ENCODE results near the gene ALPK3. TPM values are rescaled to one million over a fixed set of nuclear protein-coding genes. Genes with fewer than 3 reads are reported as not detected.

ALPK3 gene
- total and polyA plus RNA-seq, 9 of the 15 experiments (the other 6 are each of a cell fraction or from before 2014, with no cell fraction given), result 0.04 to 1.0 (median 0.07) TPM; not detected in 2

GRCh38 chr15:84847382-84847781 is 30.2 kb downstream of the ALPK3 start (continued):
- TF ChIP-seq RHOXF2B (CRISPR knock-in tag; conservative IDR thresholded peaks at IDR 0.05) (no peak), HES1 (IDR thresholded peaks at IDR 0.05; ENCODE audit: low read depth) (no peak), ZNF184 (CRISPR knock-in tag; IDR thresholded peaks at IDR 0.05) (no peak), XRCC4 (IDR thresholded peaks at IDR 0.05; ENCODE audit: extremely low read depth, insufficient read depth, insufficient read length) (no peak), DIDO1 (tag; IDR thresholded peaks at IDR 0.05; ENCODE audit: low read depth) (no peak), TSHZ1 (CRISPR knock-in tag; IDR thresholded peaks at IDR 0.05) (no peak), KLF13 (tag; IDR thresholded peaks at IDR 0.05; ENCODE audit: borderline replicate concordance, low read depth) (no peak), U2AF1 (optimal IDR thresholded peaks at IDR 0.05; ENCODE audit: low read depth, low read length) (no peak), FOXA1 (IDR thresholded peaks at IDR 0.05; ENCODE audit: borderline replicate concordance) (no peak), ARID3A (IDR thresholded peaks at IDR 0.05; ENCODE audit: borderline replicate concordance, low read depth, low read length) (0 out of 2 replicates have a peak, but pooled peaks have one; percentile 24), DLX4 (CRISPR knock-in tag; IDR thresholded peaks at IDR 0.05) (no peak), E4F1 (CRISPR knock-in tag; IDR thresholded peaks at IDR 0.05; ENCODE audit: borderline replicate concordance) (no peak), TRIM25 (IDR thresholded peaks at IDR 0.05; ENCODE audit: borderline replicate concordance) (no peak), BRD9 (IDR thresholded peaks at IDR 0.05; ENCODE audit: low read depth, partially characterized antibody) (no peak), BRF2 (IDR thresholded peaks at IDR 0.05; ENCODE audit: borderline replicate concordance, insufficient read depth, insufficient read length) (no peak), TRIM28 (IDR thresholded peaks at IDR 0.05) (peak; percentile 93)

Data from K562 (cell line).